Motor neuron (in vitro differentiated cells): ENCODE measurements around the gene ZNF674. TPM values are rescaled to one million over a fixed set of nuclear protein-coding genes. Genes with fewer than 3 reads are reported as not detected.
A peak's percentile ranks its signal among the peaks of the same experiment; 100 is the strongest.
"Not testable (repeated sequence)": the region's sequence is repeated elsewhere in the genome, so short reads cannot be mapped to it uniquely, and the experiment has no call there.

ENCODE experiments used
- ATAC-seq, 8 experiments: fragments of 200-7000 bp; cut with Tn5 transposase; replicated peaks in 6 of 8; 2 replicates each; pipeline ENCODE4 v1.8.0; 2021; ENCODE audit warnings: mild to moderate bottlenecking in 8 of 8, moderate library complexity in 8 of 8
- H3K27ac ChIP-seq, 2 donors: fragments of 250-450 bp; sonication (Bioruptor Pico); 2 replicates each; pipeline ENCODE4 v1.9.0; 2021; ENCODE audit warnings: antibody characterized with exemption in 2 of 2, mild to moderate bottlenecking in 2 of 2, moderate library complexity in 1 of 2
- H3K4me1 ChIP-seq, 2 donors: fragments of 250-450 bp; sonication (Bioruptor Pico); replicated peaks in 1 of 2; 2 replicates each; pipeline ENCODE4 v1.6.1; 2021; ENCODE audit warnings: antibody characterized with exemption in 2 of 2, mild to moderate bottlenecking in 2 of 2, moderate library complexity in 1 of 2
- H3K4me3 ChIP-seq, 5 donors: fragments of 250-450 bp; sonication (Bioruptor Pico); 2 replicates each; pipeline ENCODE4 v1.9.0; 2021; ENCODE audit warnings: antibody characterized with exemption in 5 of 5, mild to moderate bottlenecking in 5 of 5, moderate library complexity in 4 of 5
- WGBS, 10 experiments: fragments of 450-650 bp; shearing (Covaris generic); methylation state at CpG; one replicate each; pipeline ENCODE4 v1.0.0; 2022; 5-methylcytosine and 5-hydroxymethylcytosine counted together
- in situ Hi-C, 9 experiments: fragments of 400-800 bp; cut with MboI; loops; one replicate each; pipeline ENCODE4 v1.15.0; 2021; ENCODE audit warnings: low sequenced_read_pairs in 9 of 9, low pct_unique_long_range_greater_than_20kb in 2 of 9; ENCODE audit not compliant: unreplicated experiment in 9 of 9
- total RNA-seq, 8 experiments: library from RNA; unstranded; fragments of 300-600 nt; gene quantifications; 2 replicates each; pipeline versions ENCODE4 v1.2.3 to v1.2.4, GENCODE V29; 2022

Gene ZNF674
- total RNA-seq, 8 experiments from 2014 or later: 4.0 to 9.4 (median 6.4) TPM

- in situ Hi-C loops: no loop called here
- peaks cover 0 to 2% of the 10 kb centered on the region in 2 donors for H3K4me1 ChIP-seq
- no peak overlapping the region for H3K4me3 ChIP-seq
- WGBS, 10 experiments: 0 to 89% (median 40%) methylated on average over 1 to 2 of the region's 2 CpGs; no CpG with 5 or more reads in 3 of the 10 experiments
- no peak overlapping the region for H3K27ac ChIP-seq
- peak in 2 of 8 experiments; percentile 49 to 60 for ATAC-seq
Observed at GRCh38 chrX:46554942-46555341, 9.7 kb upstream of the ZNF674 start.

- WGBS, 10 experiments: 59 to 100% (median 96%) methylated on average over 2 to 4 of the region's 5 CpGs; no CpG with 5 or more reads in 4 of the 10 experiments
- Histone ChIP-seq H3K27ac (no peak overlapping the region), H3K4me3 (no peak overlapping the region), H3K4me1 (peaks cover 0 to 2% of the 10 kb centered on the region in 2 donors)
- ATAC-seq: no peak
- in situ Hi-C loops: no loop called here
Observed at GRCh38 chrX:46553935-46554334, 8.7 kb upstream of the ZNF674 start.

GRCh38 chrX:46551494-46552128, 6.4 kb upstream of the ZNF674 start:
- Histone ChIP-seq H3K27ac (peak overlapping the region in 1 of 2 donors; percentile 77), H3K4me1 (peaks cover 0 to 2% of the 10 kb centered on the region in 2 donors), H3K4me3 (no peak overlapping the region)
- 0 to 33% (median 19%) methylated on average over 1 of the region's 8 CpGs; no CpG with 5 or more reads in 6 of the 10 experiments for WGBS, 10 experiments
- peak in 3 of 8 experiments; percentile 54 to 63 (median 63) for ATAC-seq
- in situ Hi-C loops: no loop called here

- in situ Hi-C loops: no loop called here
- no peak overlapping the region for H3K27ac ChIP-seq
- ATAC-seq: no peak
- H3K4me1 ChIP-seq: peaks cover 0 to 5% of the 10 kb centered on the region in 2 donors
- H3K4me3 ChIP-seq: no peak overlapping the region
- WGBS, 10 experiments: 63 to 100% methylated on average over 1 of the region's 1 CpG; no CpG with 5 or more reads in 8 of the 10 experiments
Observed at GRCh38 chrX:46549914-46550313, 4.7 kb upstream of the ZNF674 start.

GRCh38 chrX:46547857-46548256, 2.6 kb upstream of the ZNF674 start:
- in situ Hi-C loops: no loop called here
- WGBS, 10 experiments: 9 to 100% (median 90%) methylated on average over 1 to 6 of the region's 6 CpGs; no CpG with 5 or more reads in 4 of the 10 experiments
- Histone ChIP-seq H3K4me3 (no peak overlapping the region), H3K27ac (no peak overlapping the region), H3K4me1 (peaks cover 3 to 11% of the 10 kb centered on the region in 2 donors)
- peak in 3 of 8 experiments; percentile 13 to 57 (median 18) for ATAC-seq

- 0 to 100% (median 55%) methylated on average over 1 to 5 of the region's 7 CpGs; no CpG with 5 or more reads in 5 of the 10 experiments for WGBS, 10 experiments
- H3K4me1 ChIP-seq, ATAC-seq, in situ Hi-C loops: not testable (repeated sequence)
- H3K4me3 ChIP-seq: peak overlapping the region; percentile 52 to 95 (median 64)
- peak overlapping the region; percentile 69 to 96 for H3K27ac ChIP-seq
Observed at GRCh38 chrX:46544527-46544926, 694 bp downstream of the ZNF674 start.

GRCh38 chrX:46543441-46543840, 1.8 kb downstream of the ZNF674 start:
- no peak for ATAC-seq
- no peak overlapping the region for H3K27ac ChIP-seq
- H3K4me3 ChIP-seq: no peak overlapping the region
- peaks cover 3 to 9% of the 10 kb centered on the region in 2 donors for H3K4me1 ChIP-seq
- WGBS, 10 experiments: 33 to 100% methylated on average over 1 to 2 of the region's 2 CpGs; no CpG with 5 or more reads in 8 of the 10 experiments
- in situ Hi-C loops: no loop called here

- in situ Hi-C loops: no loop called here
- no peak overlapping the region for H3K4me3 ChIP-seq
- 40 to 60% methylated on average over 1 to 2 of the region's 3 CpGs; no CpG with 5 or more reads in 8 of the 10 experiments for WGBS, 10 experiments
- no peak for ATAC-seq
- H3K27ac ChIP-seq: no peak overlapping the region
- H3K4me1 ChIP-seq: peaks cover 0 to 3% of the 10 kb centered on the region in 2 donors
Observed at GRCh38 chrX:46531442-46531841, 13.8 kb downstream of the ZNF674 start.

- ATAC-seq, H3K27ac ChIP-seq, H3K4me3 ChIP-seq, H3K4me1 ChIP-seq, in situ Hi-C loops: not testable (repeated sequence)
- WGBS, 10 experiments: no CpG with 5 or more reads among the region's 1 CpG
Observed at GRCh38 chrX:46530404-46530908, 14.8 kb downstream of the ZNF674 start.

GRCh38 chrX:46529740-46530403, 15.3 kb downstream of the ZNF674 start:
- ATAC-seq, in situ Hi-C loops: not testable (repeated sequence)
- WGBS, 10 experiments: 20 to 60% methylated on average over 1 to 2 of the region's 12 CpGs; no CpG with 5 or more reads in 8 of the 10 experiments

GRCh38 chrX:46528640-46529039, 16.6 kb downstream of the ZNF674 start:
- in situ Hi-C loops, H3K4me1 ChIP-seq, H3K4me3 ChIP-seq, ATAC-seq, H3K27ac ChIP-seq: not testable (repeated sequence)
- WGBS, 10 experiments: no CpG with 5 or more reads among the region's 6 CpGs

More at GRCh38 chrX:46529740-46530403, 15.3 kb downstream of the ZNF674 start:
- not testable (repeated sequence) for H3K4me3 ChIP-seq, H3K27ac ChIP-seq, H3K4me1 ChIP-seq

- H3K4me1 ChIP-seq: no peaks in the 10 kb centered on the region
- WGBS, 10 experiments: 0 to 100% (median 83%) methylated on average over 1 of the region's 1 CpG; no CpG with 5 or more reads in 7 of the 10 experiments
- in situ Hi-C loops: no loop called here
- no peak overlapping the region for H3K4me3 ChIP-seq
- ATAC-seq: no peak
- H3K27ac ChIP-seq: no peak overlapping the region
Observed at GRCh38 chrX:46506076-46506475, 39.1 kb downstream of the ZNF674 start.

- Histone ChIP-seq H3K4me3 (no peak overlapping the region), H3K27ac (no peak overlapping the region), H3K4me1 (no peaks in the 10 kb centered on the region)
- in situ Hi-C loops: no loop called here
- ATAC-seq: no peak
- 33 to 100% (median 75%) methylated on average over 1 to 2 of the region's 2 CpGs; no CpG with 5 or more reads in 2 of the 10 experiments for WGBS, 10 experiments
Observed at GRCh38 chrX:46502848-46503247, 42.4 kb downstream of the ZNF674 start.
